NT2/D1 (cell line): ENCODE data around the gene SDHAF1.

ENCODE experiments used
- SUZ12 ChIP-seq: IDR thresholded peaks from 2 replicates; pipeline ENCODE4 v1.6.1; 2011; ENCODE audit not compliant: insufficient read length, insufficient read depth; ENCODE audit errors: extremely low read depth
- YY1 ChIP-seq: IDR thresholded peaks from 2 replicates; pipeline ENCODE4 v1.6.1; 2011; ENCODE audit not compliant: insufficient read length, insufficient read depth
- ZNF274 ChIP-seq: IDR thresholded peaks from 2 replicates; pipeline ENCODE4 v1.6.1; 2011; ENCODE audit warnings: mild to moderate bottlenecking, low read depth, low read length

- TF ChIP-seq YY1 (no peak), ZNF274 (no peak), SUZ12 (no peak)
Observed at GRCh38 chr19:35986111-35986510, 8.9 kb upstream of the SDHAF1 start.
